Stimulated activated naive CD8-positive, alpha-beta T cell treated with anti-CD3 and anti-CD28 coated beads, Interleukin-15, Interleukin-2, amounts not matched to agents 100 ng/mL and 50 ng/mL, for 24 hours (primary cell): ENCODE results near the gene LINC00305.

Source experiments
- H3K27ac Mint-ChIP-seq: one replicate; pipeline ENCODE4 v1.8.0; 2021; ENCODE audit warnings: mild to moderate bottlenecking, mixed read lengths
- H3K27me3 Mint-ChIP-seq: one replicate; pipeline ENCODE4 v1.8.0; 2021; ENCODE audit warnings: mixed read lengths
- H3K36me3 Mint-ChIP-seq: one replicate; pipeline ENCODE4 v1.8.0; 2021; ENCODE audit warnings: low read depth, mixed read lengths
- H3K4me1 Mint-ChIP-seq: one replicate; pipeline ENCODE4 v1.8.0; 2021; ENCODE audit warnings: low read depth, mixed read lengths
- H3K4me3 Mint-ChIP-seq: one replicate; pipeline ENCODE4 v1.8.0; 2021; ENCODE audit warnings: mild to moderate bottlenecking, mixed read lengths
- H3K9me3 Mint-ChIP-seq: one replicate; pipeline ENCODE4 v1.8.0; 2021; ENCODE audit warnings: mixed read lengths

The LINC00305 gene

GRCh38 chr18:64094210-64094609 lies 54.7 kb downstream of the LINC00305 start:
- Mint-ChIP-seq H3K27me3 (no peaks in the 10 kb centered on the region), H3K4me1 (no peaks in the 10 kb centered on the region), H3K4me3 (no peak overlapping the region), H3K27ac (no peak overlapping the region), H3K36me3 (no peaks in the 10 kb centered on the region), H3K9me3 (no peaks in the 10 kb centered on the region)

GRCh38 chr18:64091526-64091925 lies 57.4 kb downstream of the LINC00305 start:
- no peaks in the 10 kb centered on the region for H3K4me1 Mint-ChIP-seq
- H3K36me3 Mint-ChIP-seq = no peaks in the 10 kb centered on the region
- H3K4me3 Mint-ChIP-seq = no peak overlapping the region
- no peak overlapping the region for H3K27ac Mint-ChIP-seq
- H3K9me3 Mint-ChIP-seq = peaks cover 8% of the 10 kb centered on the region
- H3K27me3 Mint-ChIP-seq = no peaks in the 10 kb centered on the region

DNA sequence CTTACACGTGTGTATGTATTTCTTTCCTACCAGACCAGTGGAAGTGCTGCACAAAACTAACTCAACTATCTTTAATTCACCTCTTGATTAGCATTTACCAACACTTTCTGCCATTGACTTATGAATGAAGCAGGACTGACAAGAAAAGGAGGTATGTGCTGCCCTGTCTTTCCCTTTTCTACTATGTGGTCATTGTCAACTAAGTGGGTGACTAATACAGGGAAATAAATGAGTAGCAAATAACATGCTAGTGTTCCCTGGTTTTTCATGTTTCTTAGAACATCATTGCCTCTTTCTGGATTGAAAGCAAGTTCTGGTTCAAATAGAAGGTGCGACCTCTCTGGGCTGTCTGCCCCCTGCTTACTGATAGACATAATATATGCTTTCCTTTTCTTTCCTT lies 58.0 kb downstream of the LINC00305 start:
- no peaks in the 10 kb centered on the region for H3K27me3 Mint-ChIP-seq
- H3K27ac Mint-ChIP-seq = no peak overlapping the region
- no peak overlapping the region for H3K4me3 Mint-ChIP-seq
- peaks cover 8% of the 10 kb centered on the region for H3K9me3 Mint-ChIP-seq
- H3K36me3 Mint-ChIP-seq = no peaks in the 10 kb centered on the region
- H3K4me1 Mint-ChIP-seq = no peaks in the 10 kb centered on the region

DNA sequence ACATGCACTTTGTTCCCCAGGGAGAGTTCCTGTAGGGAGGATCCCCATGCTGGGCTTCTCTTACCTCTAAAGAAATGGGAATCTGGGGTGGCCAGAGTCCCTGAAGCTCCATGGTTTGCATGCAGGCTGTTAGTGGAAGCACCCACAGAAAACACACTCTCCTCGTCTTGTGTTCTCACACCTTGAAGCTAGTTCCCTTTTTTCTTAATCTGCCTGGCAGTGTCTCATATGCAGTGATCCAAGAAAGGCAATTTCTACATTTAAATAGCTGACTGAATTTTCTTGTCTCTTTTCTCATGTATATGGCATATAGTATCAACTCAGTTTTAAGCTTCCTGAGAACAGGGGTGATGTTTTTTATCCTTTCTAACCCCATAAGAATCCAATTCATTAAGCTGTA lies 65.0 kb downstream of the LINC00305 start:
- Mint-ChIP-seq H3K4me1 (no peaks in the 10 kb centered on the region), H3K27ac (no peak overlapping the region), H3K4me3 (no peak overlapping the region), H3K36me3 (no peaks in the 10 kb centered on the region), H3K27me3 (peaks cover 3% of the 10 kb centered on the region), H3K9me3 (peaks cover 8% of the 10 kb centered on the region)

DNA sequence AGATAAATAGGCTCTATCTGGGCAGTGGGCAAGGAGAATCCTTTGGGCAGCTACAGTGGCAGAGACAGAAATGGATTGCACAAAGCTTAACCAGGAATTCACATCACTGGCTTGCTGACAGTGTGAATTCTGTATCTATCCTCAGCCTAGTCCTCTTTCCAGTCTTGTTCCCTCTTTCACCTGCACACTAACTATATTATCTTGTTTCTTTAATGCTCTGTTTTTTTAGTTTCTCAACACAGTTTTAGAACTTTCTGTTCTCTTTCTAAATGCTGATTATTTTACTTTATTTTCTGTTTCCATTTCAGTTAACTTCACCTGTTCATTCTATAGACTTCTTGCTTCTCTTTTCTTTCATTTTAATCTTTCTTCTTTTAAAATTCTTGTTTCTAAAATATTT lies 66.4 kb downstream of the LINC00305 start:
- Mint-ChIP-seq H3K36me3 (no peaks in the 10 kb centered on the region), H3K4me1 (no peaks in the 10 kb centered on the region), H3K27me3 (peaks cover 3% of the 10 kb centered on the region), H3K9me3 (no peaks in the 10 kb centered on the region), H3K4me3 (no peak overlapping the region), H3K27ac (no peak overlapping the region)

DNA sequence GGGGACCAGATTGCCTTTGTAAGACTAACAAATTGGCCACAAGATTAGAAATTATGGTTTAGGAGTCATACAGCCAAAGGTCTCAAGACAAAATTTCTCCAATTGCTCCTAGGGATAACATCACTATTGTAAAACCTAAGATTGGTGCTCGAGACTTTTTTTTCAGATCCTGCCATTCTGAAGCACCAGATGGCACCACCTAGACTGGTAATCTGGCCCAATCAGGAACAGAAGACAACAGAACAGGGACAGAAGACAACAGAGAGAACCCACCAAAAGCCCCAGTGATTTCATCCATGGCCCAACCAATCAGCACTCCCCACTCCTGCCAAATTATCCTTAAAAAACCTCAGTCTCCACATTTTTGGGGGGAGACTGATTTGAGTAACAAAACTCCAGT lies 66.8 kb downstream of the LINC00305 start:
- Mint-ChIP-seq H3K4me1 (no peaks in the 10 kb centered on the region), H3K9me3 (no peaks in the 10 kb centered on the region), H3K27ac (no peak overlapping the region), H3K36me3 (no peaks in the 10 kb centered on the region), H3K27me3 (peaks cover 3% of the 10 kb centered on the region), H3K4me3 (no peak overlapping the region)

- Mint-ChIP-seq H3K27me3 (peaks cover 4% of the 10 kb centered on the region), H3K36me3 (no peaks in the 10 kb centered on the region), H3K4me1 (no peaks in the 10 kb centered on the region), H3K9me3 (peaks cover 5% of the 10 kb centered on the region), H3K4me3 (no peak overlapping the region), H3K27ac (no peak overlapping the region)
These were observed 74.9 kb downstream of the LINC00305 start for GRCh38 chr18:64073971-64074370.

DNA sequence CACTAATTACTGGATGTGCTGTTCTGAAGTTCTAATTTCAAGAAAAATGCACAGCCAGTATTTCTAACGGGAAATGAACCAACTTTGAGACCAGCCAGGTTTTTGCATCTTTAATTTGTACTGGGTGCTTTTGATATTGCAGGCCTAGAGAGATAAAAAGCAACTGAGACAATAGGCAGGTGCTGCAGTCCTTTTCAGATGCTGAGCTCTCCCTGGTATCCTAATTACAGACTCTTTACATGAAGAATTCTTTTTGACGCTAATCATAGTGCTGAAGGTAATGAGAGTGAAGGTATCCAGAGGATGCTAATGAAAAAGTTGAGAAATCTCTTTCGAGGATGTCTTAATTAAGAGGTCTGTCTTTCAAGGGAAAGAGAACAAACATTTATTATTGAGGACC lies 93.9 kb downstream of the LINC00305 start:
- H3K36me3 Mint-ChIP-seq = no peaks in the 10 kb centered on the region
- H3K4me3 Mint-ChIP-seq = no peak overlapping the region
- no peak overlapping the region for H3K27ac Mint-ChIP-seq
- H3K27me3 Mint-ChIP-seq = peaks cover 2% of the 10 kb centered on the region
- H3K9me3 Mint-ChIP-seq = no peaks in the 10 kb centered on the region
- no peaks in the 10 kb centered on the region for H3K4me1 Mint-ChIP-seq

DNA sequence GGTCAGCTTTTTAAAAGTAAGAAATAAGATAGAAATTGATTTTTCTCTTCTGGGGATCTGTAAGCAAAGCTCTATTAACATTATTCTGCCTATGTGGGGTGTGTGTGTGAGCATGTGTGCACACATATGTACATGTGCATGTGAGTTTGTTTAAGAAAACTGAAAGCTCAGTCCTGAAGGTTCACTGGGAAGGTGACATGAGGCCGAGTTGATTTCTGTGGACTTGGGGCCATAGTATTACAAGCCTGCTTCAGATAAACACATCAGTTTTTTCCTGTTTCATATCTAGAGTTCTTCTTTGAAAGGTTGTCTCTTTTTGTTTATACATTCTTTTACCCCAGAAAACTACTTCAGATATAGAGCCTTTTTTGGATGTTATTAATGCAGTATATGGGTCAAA lies 95.6 kb downstream of the LINC00305 start:
- no peak overlapping the region for H3K27ac Mint-ChIP-seq
- H3K9me3 Mint-ChIP-seq = no peaks in the 10 kb centered on the region
- no peaks in the 10 kb centered on the region for H3K4me1 Mint-ChIP-seq
- H3K36me3 Mint-ChIP-seq = no peaks in the 10 kb centered on the region
- H3K27me3 Mint-ChIP-seq = peaks cover 4% of the 10 kb centered on the region
- H3K4me3 Mint-ChIP-seq = no peak overlapping the region

- H3K4me1 Mint-ChIP-seq = no peaks in the 10 kb centered on the region
- H3K4me3 Mint-ChIP-seq = no peak overlapping the region
- no peaks in the 10 kb centered on the region for H3K36me3 Mint-ChIP-seq
- H3K9me3 Mint-ChIP-seq = no peaks in the 10 kb centered on the region
- no peak overlapping the region for H3K27ac Mint-ChIP-seq
- peaks cover 4% of the 10 kb centered on the region for H3K27me3 Mint-ChIP-seq
These were observed 96.1 kb downstream of the LINC00305 start for GRCh38 chr18:64052772-64053171.

- Mint-ChIP-seq H3K36me3 (no peaks in the 10 kb centered on the region), H3K27ac (no peak overlapping the region), H3K27me3 (no peaks in the 10 kb centered on the region), H3K4me3 (no peak overlapping the region), H3K9me3 (no peaks in the 10 kb centered on the region), H3K4me1 (no peaks in the 10 kb centered on the region)
These were observed 104.3 kb downstream of the LINC00305 start for GRCh38 chr18:64044616-64045015.

DNA sequence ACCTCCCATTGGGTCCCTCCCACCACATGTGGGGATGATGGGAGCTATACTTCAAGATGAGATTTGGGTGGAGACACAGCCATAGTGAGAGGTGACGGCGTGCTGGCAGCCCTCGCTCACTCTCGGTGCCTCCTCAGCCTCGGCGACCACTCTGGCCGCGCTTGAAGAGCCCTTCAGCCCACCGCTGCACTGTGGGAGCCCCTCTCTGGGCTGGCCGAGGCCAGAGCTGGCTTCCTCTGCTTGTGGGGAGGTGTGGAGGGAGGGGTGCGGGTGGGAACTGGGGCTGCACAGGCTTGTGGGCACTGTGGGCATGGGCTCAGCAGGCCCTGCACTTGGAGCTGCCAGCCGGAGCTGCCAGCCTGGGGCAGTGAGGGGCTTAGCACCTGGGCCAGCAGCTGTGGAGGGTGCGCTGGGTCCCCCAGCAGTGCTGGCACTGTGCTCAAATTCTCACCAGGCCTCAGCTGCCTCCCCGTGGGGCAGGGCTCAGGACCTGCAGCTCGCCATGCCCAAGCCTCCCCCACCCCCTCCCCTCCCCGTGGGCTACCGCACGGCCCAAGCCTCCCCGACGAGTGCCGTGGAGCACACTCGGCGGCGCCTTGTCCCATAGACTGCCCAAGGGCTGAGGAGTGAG lies 106.0 kb downstream of the LINC00305 start:
- H3K4me1 Mint-ChIP-seq = no peaks in the 10 kb centered on the region
- no peak overlapping the region for H3K27ac Mint-ChIP-seq
- no peak overlapping the region for H3K4me3 Mint-ChIP-seq
- H3K9me3 Mint-ChIP-seq = no peaks in the 10 kb centered on the region
- H3K27me3 Mint-ChIP-seq = peaks cover under 1% of the 10 kb centered on the region
- H3K36me3 Mint-ChIP-seq = no peaks in the 10 kb centered on the region

GRCh38 chr18:64037812-64038414 lies 111.0 kb downstream of the LINC00305 start:
- Mint-ChIP-seq H3K36me3 (no peaks in the 10 kb centered on the region), H3K9me3 (no peaks in the 10 kb centered on the region), H3K27ac (no peak overlapping the region), H3K27me3 (peaks cover 3% of the 10 kb centered on the region), H3K4me3 (no peak overlapping the region), H3K4me1 (no peaks in the 10 kb centered on the region)

- H3K27ac Mint-ChIP-seq = no peak overlapping the region
- H3K36me3 Mint-ChIP-seq = no peaks in the 10 kb centered on the region
- H3K9me3 Mint-ChIP-seq = no peaks in the 10 kb centered on the region
- peaks cover 7% of the 10 kb centered on the region for H3K4me1 Mint-ChIP-seq
- H3K4me3 Mint-ChIP-seq = no peak overlapping the region
- peaks cover 23% of the 10 kb centered on the region for H3K27me3 Mint-ChIP-seq
These were observed 116.6 kb downstream of the LINC00305 start for GRCh38 chr18:64032312-64032711.

- Mint-ChIP-seq H3K27me3 (peaks cover 23% of the 10 kb centered on the region), H3K9me3 (no peaks in the 10 kb centered on the region), H3K4me1 (peaks cover 7% of the 10 kb centered on the region), H3K4me3 (no peak overlapping the region), H3K27ac (no peak overlapping the region), H3K36me3 (no peaks in the 10 kb centered on the region)
These were observed 117.5 kb downstream of the LINC00305 start for GRCh38 chr18:64031411-64031810.
